ENCODE data around the gene SUMO1.

- TF ChIP-seq, protein P1, sequence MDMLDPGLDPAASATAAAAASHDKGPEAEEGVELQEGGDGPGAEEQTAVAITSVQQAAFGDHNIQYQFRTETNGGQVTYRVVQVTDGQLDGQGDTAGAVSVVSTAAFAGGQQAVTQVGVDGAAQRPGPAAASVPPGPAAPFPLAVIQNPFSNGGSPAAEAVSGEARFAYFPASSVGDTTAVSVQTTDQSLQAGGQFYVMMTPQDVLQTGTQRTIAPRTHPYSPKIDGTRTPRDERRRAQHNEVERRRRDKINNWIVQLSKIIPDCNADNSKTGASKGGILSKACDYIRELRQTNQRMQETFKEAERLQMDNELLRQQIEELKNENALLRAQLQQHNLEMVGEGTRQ (IDR thresholded peaks at IDR 0.05; ENCODE audit: borderline replicate concordance, low read depth, low read length) = no peak
- TF ChIP-seq CTCF (IDR thresholded peaks at IDR 0.05 in 2 of 3, conservative IDR thresholded peaks at IDR 0.05 in 1 of 3; ENCODE audit: control insufficient read depth in 2 of 3, extremely low read depth in 1 of 3, insufficient read depth in 1 of 3, low read depth in 3 of 3, low read length in 3 of 3) (no peak), ATF7 (IDR thresholded peaks at IDR 0.05; ENCODE audit: low read depth) (no peak)
- TF ChIP-seq, protein P2, sequence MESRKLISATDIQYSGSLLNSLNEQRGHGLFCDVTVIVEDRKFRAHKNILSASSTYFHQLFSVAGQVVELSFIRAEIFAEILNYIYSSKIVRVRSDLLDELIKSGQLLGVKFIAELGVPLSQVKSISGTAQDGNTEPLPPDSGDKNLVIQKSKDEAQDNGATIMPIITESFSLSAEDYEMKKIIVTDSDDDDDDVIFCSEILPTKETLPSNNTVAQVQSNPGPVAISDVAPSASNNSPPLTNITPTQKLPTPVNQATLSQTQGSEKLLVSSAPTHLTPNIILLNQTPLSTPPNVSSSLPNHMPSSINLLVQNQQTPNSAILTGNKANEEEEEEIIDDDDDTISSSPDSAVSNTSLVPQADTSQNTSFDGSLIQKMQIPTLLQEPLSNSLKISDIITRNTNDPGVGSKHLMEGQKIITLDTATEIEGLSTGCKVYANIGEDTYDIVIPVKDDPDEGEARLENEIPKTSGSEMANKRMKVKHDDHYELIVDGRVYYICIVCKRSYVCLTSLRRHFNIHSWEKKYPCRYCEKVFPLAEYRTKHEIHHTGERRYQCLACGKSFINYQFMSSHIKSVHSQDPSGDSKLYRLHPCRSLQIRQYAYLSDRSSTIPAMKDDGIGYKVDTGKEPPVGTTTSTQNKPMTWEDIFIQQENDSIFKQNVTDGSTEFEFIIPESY (IDR thresholded peaks at IDR 0.05) = no peak
Measured at GRCh38 chr2:202165945-202166344, 72.5 kb downstream of the SUMO1 start.
